Muscle layer of colon (tissue), 2 donors: ENCODE measurements around the gene PIGH.
"Not testable (repeated sequence)": the region's sequence is repeated elsewhere in the genome, so short reads cannot be mapped to it uniquely, and the experiment has no call there.

Experiments used
- H3K27ac ChIP-seq: one replicate; pipeline ENCODE4 v1.7.0; 2013; ENCODE audit warnings: low read depth, mild to moderate bottlenecking, low read length, moderate library complexity
- H3K27me3 ChIP-seq, 2 donors: one replicate each; pipeline ENCODE4 v1.7.0; 2013; ENCODE audit warnings: low read length in 2 of 2, mild to moderate bottlenecking in 2 of 2; ENCODE audit not compliant: insufficient read depth in 2 of 2, control insufficient read depth in 1 of 2
- H3K36me3 ChIP-seq: one replicate; pipeline ENCODE4 v1.7.0; 2013; ENCODE audit warnings: mild to moderate bottlenecking, low read length; ENCODE audit not compliant: insufficient read depth
- H3K4me1 ChIP-seq: one replicate; pipeline ENCODE4 v1.7.0; 2013; ENCODE audit warnings: mild to moderate bottlenecking, low read length; ENCODE audit not compliant: insufficient read depth
- H3K4me3 ChIP-seq, 2 donors: one replicate each; pipeline ENCODE4 v1.7.0; 2013; ENCODE audit warnings: low read length in 2 of 2, low read depth in 1 of 2, mild to moderate bottlenecking in 1 of 2, moderate library complexity in 1 of 2
- H3K9ac ChIP-seq: one replicate; pipeline ENCODE4 v1.7.0; 2013; ENCODE audit warnings: low read length
- H3K9me3 ChIP-seq: one replicate; pipeline ENCODE4 v1.7.0; 2013; ENCODE audit warnings: mild to moderate bottlenecking, low read length
- donor health status: abdominal sarcoma.
- donor health status: Adenocarcinoma of cecum.

The PIGH gene

DNA sequence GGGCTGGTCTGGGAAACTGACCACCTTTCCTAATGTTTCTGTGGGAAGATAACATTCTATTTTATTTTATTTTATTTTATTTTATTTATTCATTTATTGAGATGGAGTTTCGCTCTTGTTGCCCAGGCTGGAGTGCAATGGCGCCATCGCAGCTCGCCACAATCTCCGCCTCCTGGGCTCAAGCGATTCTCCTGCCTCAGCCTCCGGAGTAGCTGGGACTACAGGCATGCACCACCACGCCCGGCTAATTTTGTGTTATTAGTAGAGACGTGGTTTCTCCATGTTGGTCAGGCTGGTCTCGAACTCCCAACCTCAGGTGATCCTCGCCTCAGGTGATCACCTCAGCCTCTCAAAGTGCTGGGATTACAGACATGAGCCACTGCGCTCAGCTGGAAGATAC lies 57.4 kb downstream of the PIGH start:
- H3K4me1 ChIP-seq, H3K4me3 ChIP-seq, H3K9ac ChIP-seq, H3K27ac ChIP-seq, H3K36me3 ChIP-seq, H3K27me3 ChIP-seq, H3K9me3 ChIP-seq: not testable (repeated sequence)

DNA sequence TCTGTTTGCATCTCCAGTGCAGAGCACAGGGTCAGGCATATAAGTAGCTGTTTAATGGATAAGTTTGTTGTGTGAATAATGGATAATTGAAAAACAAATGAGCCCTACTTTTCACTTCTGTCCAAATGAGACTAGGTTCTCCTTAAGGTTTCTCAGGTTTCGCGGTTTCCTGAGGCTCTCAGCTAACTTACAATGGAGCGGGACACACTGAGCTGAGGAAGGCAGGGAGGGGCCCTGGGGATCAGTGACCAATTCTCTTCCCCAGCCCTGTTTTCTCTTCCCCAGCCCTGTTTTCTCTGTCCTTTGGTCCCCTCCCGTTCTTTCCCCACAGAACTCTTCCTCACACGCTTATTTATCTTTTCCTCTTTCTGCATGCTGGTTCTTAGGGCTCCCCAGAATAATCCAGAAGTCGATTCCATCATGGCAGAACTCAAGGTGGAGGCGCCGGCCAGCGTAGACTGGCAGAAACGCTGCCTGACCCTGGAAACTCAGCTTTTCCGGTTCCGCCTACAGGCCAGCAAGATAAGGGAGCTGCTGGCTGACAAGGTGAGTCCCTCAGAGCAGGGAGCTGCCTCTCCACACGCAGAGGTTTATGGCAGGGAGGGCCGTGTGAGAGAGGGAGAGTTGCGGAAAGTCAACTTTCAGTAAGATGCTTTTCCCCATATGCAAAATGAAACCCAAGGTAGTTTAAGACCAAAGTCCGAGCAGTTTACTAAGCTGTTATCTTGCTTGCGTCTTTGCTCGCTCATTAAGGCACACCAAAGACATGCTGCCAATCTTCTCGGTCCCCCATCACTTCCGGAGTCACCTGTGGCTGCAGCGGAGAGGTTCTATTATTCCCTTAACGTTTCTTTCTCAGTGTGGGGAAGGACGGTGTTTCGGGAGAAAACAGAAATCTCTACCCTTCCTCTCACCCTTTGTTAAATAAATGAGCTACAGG lies 58.4 kb downstream of the PIGH start:
- H3K36me3 ChIP-seq: no peaks in the 10 kb centered on the region
- no peaks in the 10 kb centered on the region for H3K9me3 ChIP-seq
- no peak overlapping the region for H3K27ac ChIP-seq
- no peaks in the 10 kb centered on the region for H3K4me1 ChIP-seq
- H3K27me3 ChIP-seq: no peaks in the 10 kb centered on the region
- no peak overlapping the region for H3K9ac ChIP-seq
- no peak overlapping the region for H3K4me3 ChIP-seq
